HG03342 (cell line): ENCODE results near the gene NQO2.
"Not testable (repeated sequence)": the region's sequence is repeated elsewhere in the genome, so short reads cannot be mapped to it uniquely, and the experiment has no call there.

Experiments
- ATAC-seq: cut with Tn5 transposase; IDR thresholded peaks from one replicate; pipeline ENCODE4 v1.9.1; 2021; ENCODE audit warnings: mild to moderate bottlenecking, moderate library complexity; ENCODE audit not compliant: unreplicated experiment

The NQO2 gene

DNA sequence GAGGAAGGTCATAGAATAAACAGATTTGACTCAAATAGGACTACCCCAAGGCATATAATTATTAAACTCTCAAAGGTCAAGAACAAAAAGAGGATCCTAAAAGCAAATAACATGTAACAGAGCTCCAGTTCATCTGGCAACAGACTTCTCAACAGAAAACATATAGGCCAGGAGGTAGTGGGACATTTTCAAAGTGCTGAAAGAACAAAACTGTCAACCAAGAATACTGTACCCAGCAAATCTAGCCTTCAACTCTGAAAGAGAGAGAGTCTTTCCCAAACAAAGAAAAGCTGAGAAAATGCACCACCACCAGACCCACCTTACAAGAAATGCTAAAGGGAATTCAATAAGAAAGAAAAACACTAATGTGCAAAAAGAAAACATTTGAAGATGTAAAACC, 11.9 kb downstream of the NQO2 start:
- no peak for ATAC-seq

DNA sequence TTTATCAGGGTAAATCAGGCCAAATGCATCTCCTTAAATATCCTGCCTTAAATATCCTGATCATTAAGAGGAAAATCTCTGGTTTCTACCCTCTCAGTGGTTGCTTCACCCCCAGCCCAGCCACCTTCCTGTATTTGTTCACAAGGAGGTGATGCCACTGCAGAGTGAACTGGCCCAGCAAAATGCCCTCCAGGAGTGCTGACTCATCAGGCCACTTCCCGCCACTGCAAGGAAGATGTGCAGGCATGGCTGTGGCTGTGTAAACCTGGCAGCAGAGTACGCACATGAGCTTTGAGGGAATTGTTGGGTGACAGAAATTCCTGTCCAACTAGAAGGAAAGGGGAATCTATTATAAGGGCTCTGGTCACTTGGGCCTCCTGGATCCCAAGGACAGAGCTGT, 13.8 kb downstream of the NQO2 start:
- no peak for ATAC-seq

DNA sequence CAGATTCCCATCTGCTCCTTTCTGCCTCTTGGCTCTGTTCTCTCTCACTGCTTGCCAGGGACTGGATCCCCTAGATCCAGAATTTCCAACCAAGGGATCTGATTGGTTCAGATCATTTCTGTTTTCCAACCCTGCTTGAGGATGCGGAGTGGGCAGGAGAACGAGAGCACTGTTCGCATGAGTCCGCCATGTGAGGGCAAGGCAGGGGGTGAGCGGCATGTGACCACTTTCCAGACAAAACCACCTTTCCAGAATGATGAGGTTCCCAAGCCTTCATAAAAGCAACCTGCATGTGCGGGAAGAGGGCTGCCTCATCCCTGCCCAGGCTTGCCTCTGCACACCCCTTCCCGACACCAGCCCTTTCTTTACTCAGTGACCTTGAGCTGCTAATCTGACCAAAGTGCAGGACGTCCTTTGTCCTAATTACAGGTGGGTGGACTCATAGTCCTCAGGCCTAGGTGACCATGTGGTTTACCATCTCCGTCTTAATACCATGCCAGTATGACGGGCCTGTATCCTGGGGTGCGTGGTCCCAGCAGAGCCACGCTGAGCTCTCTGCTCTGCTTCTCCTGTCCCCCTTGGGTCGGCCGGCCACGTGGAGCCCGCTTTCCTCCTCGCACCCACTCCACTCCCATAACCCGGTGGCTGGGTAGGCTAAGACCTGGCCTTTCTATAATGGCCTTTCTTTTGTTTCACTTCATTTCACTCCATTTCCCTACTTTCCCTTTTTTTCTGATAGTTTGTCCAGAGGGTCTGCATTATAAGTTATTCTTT, 14.4 kb downstream of the NQO2 start:
- no peak for ATAC-seq

DNA sequence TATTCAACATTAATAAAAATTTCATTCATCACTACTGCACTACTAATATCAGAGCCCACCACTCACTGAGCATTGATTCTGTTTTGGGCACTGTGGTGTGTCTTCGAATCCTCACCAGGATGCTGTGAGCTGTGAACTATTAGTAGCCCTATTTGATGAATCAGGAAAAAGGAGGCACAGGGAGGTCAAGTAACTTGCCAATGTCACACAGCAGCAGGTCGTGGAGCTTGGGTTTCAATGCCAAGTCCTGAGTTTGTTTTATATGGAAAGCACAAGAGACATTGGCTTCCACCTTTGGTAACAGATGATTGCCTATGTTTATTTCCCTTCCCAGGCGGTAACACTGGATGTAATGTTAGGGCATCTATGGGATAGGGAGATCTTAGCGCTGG, 15.0 kb downstream of the NQO2 start:
- no peak for ATAC-seq

DNA sequence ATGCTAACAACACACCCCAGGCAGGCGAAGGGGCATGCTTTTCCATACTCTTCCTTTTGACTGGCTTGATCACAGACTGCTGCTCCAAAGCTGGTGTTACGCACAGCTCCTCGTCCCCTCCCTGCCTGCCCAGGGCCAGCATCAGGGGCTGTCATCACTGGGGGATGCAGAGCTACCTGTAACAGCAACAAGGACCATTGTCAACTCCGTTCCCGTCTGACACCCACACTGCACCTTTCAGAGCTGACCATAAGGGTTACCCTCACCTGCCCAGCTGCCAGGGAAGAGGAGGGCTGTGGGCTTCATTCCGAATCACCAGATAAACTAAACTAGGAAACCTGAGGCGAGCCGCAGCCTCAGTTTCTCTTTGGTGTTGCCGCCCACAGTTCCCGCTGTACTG, 15.4 kb downstream of the NQO2 start:
- no peak for ATAC-seq

DNA sequence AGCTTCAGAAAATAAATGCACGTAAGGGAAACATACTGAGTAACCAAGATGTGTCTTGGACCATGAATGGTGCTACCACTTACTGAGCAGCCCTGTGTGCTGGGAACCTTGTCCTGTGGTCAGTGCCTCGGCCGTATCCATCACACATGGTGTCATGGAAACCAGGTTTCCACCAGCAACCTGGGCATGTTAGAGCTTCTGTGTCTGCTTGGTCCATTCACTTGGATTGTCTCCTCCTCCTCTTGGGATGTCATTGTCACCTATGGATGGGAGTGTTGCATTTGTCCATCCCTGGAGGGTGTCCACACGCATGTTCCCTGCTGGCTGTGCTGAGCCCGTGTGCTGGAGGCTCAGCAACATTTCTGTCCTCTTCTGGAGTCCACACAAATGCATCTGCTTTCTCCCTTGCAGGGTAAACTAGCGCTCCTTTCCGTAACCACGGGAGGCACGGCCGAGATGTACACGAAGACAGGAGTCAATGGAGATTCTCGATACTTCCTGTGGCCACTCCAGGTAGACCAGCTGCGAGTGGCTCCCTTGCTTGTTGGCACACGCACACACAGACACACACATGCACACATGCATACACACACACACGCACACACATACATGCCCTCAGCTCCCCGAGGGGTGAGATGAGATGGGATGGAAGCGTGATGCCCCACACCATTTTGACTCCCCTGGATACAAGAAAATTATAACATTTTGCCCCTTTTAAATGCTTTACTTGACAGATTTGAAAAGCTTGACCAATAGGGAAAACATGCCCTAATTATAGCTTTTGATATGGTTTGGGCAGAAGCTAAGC, 17.0 kb downstream of the NQO2 start:
- ATAC-seq: no peak

DNA sequence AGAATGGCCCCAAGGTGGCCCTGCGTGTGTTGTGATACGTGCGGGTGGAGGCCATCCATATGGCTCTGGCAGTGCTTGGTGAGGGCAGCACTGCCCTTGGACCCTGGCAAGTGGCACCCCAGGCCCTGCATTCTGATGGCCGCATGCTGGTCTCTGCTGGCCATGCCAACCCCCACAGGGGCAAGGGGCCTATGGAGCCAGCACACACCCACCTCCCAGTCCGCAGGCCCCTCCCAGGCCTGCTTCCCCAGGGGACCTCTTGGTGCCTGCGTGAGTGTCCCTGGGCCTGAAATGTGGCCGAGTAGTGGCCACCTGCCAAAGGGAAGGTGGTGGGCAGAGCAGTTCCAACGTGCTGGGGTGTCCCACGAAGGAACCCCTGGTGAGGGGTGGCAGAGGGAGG, 17.6 kb downstream of the NQO2 start:
- no peak for ATAC-seq

DNA sequence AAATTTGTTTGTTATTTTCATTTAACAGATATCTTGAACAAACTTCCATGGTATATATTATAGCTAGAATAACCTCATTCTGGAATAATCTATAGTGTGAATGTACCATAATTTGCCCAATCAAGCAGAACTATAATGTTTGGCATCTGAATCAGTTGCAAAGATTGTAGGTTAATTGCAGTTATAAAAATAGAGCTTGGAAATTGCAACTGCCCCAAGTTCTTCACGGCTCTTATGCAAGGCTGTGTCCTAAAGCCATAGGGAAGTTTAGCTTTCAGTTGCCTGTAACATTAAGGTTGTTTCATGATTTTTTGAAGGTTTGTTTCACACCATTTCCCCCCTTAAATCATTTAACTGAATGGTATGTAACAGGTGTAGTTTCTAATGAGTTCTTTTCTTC, 19.4 kb downstream of the NQO2 start:
- ATAC-seq: no peak

DNA sequence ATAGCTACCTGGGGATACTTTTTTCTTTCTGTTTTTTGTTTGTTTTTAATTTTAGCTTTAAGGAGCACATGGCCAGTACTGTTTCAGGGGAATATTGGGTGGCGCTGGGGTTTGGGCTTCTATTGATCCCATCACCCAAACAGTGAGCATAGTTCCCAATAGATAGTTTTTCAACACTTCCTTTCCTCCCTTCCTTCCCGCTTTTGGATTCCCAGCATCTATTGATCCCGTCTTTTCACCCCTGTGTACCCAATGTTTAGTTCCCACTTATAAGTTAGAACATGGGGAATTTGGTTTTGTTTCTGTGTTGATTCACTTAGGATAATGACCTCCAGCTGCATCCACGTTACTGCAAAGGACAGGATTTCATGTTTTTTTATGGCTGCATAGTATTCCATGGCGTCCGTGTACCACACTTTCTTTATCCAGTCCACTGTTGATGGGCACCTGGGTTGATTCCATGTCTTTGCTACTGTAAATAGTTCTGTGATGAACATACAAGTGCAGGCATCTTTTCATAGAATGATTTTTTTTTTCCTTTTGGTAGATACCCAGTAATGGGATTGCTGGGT, 20.1 kb downstream of the NQO2 start:
- ATAC-seq: no peak

DNA sequence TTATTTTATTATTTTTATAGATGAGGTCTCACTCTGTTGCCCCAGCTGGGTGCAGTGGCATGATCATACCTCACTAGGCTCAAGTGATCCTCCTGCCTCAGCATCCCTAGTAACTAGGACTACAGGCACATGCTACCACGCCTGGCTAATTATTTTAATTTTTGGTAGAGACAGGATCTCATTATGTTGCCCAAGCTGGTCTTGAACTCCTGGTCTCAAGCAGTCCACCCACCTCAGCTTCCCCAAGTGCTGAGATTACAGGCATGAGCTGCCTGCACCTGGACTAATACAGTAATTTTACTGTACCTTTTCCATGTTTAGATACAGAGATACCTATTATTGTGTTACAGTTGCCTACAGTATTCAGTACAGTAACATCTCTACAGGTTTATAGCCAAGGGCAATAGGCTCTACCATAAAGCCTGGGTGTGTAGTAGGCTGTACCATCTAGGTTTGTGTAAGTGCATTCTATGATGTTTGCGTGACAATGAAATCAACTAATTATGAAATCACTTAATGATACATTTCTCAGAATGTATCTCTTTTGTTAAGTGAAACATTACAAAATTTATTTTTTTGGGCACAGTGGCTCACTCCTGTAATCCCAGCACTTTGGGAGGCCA, 21.4 kb downstream of the NQO2 start:
- not testable (repeated sequence) for ATAC-seq

DNA sequence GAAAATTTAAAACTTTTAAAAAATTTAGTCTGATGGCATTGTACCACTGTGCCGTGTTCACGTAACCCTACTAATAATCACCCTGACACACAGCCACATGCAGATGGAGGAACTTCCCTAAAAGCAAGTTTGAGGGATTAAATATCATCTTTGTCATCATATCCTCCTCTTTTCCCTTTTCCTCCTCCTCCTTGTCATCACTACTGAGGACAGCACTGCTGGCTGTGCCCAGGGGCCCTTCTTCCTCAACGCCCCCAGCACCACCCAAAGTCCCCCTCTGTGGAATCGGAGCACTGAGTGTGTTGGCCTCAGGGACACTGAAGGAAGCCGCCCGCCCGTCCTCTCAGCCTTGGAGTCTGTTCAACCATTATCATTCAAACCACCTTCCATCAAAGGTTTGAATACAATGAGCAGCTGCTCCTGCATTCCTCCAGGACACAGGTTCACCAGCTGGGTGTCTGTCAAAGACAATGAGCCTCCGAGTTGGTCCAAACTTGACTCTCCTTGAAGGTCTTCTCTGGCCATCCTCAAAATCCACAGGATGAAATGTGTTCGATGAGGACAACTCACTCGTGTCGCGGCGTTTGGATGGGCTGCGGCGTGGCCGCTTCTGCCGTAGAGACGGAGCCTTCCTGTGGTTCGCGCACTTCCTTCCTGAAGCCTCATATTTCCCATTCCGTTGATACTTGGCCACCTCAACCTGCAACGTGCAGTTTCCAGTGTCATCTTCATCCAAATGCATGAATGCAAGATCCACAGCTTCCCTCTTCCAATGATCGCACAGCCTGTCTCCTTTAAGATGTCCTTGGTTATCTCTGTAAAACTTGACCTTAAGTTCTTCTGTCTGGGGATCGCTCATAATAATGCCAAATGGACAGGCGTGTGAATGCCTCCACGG, 23.3 kb downstream of the NQO2 start:
- no peak for ATAC-seq

DNA sequence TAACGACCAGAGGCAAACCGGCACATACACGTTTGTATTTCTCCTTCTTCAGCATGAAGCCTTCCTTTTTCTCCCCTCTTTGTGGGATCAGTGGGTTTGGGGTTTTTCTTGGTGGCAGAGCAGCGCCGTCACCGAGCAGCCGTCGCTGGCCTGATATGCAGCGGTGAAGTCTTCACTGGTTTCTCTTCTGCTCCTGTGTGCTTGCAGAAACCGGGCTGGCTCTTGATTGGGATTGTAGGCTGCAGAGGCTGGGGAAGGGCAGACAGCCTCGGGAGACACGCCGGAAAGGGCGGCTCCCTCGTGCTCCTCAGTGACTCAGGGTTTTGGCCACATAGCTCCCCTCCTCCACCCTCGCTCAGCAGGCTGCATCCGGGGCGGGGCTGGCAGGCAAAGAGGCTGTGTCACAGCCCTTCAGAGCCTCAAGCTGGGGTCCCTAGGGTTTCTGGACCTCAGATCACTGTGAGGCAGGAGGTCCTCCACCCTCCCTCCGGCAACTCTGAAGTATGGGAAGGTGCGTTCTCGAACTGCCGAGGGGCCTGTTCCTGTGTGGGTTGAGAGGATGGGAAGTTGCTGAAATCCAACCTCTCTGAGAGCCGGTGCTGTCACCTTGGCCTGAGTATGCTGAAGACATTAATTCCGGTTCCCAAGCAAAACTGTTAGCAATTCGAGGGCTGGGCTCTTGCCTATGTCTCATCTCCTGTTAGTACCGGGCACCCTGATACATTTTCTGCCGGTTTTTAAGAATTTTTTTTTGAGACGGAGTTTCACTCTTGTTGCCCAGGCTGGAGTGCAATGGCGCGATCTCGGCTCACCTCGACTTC, 24.2 kb downstream of the NQO2 start:
- ATAC-seq: peak; percentile 70

DNA sequence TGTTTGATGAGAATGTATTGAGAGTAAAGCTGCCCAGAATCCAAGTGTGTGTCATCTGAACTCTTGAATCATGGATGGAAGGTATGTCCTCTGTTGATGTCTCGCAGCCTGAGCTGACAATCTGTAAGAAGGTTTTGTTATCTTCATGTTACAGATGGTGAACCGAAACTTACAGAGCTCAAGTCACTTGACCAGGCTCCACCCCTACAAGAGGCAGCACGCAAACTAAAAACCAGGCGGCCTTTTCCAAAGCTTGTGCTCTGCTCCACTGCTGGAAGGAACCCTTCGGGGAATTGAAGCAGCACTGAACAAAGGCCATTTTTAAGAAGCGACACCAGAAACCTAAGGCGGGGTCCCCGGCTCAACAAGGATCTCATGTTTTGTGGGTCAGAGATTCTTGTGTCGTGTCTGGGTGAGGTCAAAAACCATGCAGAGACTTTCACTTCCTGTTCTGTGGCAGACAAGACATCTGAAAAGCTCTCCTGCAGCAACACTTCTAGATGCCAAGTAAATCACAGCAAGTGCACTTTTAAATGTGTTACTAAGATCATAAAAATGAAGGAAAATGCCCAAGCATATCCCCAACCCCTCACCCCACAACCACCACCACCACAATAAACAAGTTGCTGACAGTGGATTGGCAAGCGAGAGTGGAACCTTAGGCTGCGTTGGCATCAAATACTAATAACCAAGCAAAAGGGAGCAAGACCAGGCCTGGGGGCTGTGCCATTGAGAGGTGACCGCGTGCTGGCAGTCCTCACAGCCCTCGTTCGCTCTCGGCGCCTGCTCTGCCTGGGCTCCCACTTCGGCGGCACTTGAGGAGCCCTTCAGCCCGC, 27.3 kb downstream of the NQO2 start:
- ATAC-seq: peak; percentile 56

DNA sequence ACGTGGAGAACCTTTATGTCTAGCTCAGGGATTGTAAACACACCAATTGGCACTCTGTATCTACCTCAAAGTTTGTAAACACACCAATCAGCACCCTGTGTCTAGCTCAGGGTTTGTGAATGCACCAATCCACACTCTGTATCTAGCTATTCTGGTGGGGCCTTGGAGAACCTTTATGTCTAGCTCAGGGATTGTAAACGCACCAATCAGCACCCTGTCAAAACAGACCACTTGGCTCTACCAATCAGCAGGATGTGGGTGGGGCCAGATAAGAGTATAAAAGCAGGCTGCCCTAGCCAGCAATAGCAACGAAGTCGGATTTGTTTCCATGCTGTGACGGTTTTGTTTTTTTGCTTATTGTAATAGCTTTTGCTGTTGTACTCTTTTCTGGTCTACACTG, 28.5 kb downstream of the NQO2 start:
- not testable (repeated sequence) for ATAC-seq

DNA sequence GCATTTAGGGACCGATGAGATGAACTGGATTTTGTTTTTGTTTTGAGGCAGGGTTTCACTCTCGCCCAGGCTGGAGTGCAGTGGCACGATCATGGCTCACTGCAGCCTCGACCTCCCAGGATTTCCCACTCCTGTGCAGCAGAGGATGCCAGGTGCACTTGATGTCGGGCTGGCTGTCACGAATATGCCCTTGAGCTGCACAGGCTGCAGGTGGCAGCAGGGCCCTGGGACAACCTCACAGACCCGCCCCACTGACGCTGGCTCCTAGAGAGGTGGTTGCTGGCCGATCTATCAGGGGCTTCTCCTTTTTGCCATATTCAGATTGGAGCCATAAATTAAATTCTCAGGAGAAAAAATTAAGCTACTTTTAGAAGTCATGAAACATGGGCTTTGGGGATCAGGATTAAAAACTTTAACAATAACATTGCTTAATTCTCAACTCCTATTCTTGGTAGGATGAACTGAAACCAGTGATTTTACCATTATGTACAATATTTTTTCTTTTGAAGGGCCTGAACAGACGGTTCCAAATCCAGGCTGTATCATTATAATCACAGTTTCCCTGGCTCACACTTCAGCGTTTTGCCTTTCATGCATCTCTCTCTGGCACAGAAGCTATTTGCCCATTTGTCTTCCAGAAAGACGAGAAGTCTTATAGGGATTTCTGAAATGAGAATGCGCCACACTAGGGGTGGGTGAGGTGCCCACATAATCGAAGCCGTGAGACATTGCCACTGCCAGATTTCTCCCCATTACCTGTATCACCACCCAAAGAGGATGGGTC, 32.4 kb downstream of the NQO2 start:
- no peak for ATAC-seq

DNA sequence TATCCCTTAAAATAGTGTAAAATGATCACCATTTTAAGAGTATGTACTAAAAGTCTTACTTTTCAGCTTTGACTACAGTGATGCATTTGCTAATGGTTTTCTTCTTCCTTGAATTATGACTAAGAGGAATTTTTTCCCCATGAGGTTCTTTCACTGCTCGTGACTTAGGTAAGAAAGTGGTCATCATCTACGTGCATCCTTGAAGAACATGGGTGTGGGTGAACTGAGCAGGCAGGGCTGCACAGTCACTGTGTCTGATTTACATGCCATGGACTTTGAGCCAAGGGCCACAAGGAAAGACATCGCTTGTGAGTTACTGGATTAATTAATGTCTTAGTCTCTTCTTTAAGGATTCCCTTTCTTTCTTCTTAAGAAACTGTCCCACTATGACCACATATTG, 33.3 kb downstream of the NQO2 start:
- no peak for ATAC-seq

DNA sequence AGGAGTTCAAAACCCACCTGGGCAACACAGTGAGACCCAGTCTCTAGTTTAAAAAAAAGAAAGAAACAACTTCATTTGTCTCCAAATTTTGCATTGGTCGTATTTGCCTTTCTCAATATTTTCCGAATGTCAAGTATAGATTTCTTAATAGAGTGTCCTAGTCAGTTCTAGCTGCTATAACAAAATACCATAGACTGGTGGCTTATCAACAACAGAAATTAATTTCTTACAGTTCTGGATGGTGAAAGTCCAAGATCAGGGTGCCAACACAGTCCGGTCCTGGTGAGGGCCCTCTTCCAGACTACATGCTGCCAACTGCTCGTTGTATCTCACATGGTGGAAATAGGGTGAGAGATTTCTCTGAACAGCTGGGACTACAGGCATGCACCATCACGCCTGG, 34.0 kb downstream of the NQO2 start:
- ATAC-seq: no peak

DNA sequence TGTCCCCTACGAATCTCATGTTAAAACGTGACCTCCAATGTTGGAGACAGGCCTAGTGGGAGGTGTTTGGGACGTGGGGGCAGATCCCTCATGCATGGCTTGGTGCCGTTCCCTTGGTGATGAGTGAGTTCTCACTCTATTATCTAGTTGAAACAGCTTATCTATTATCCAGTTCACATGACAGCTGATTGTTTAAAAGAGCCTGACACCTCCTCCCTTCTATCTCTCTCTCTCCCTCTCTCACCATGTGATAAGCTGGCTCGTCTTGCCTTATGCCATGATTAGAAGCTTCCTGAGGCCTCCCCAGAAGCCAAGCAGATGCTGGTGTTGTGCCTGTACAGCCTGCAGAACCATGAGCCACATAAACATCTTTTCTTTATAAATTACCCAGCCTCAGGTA, 35.7 kb downstream of the NQO2 start:
- no peak for ATAC-seq
